PC-9 (cell line): ENCODE data around the gene STAB2. TPM values are rescaled to one million over a fixed set of nuclear protein-coding genes. Genes with fewer than 3 reads are reported as not detected.

Source experiments
- BruUV-seq: library from RNA; stranded (reverse); fragments of 400-500 nt; replicated peaks from 2 replicates; lab custom pipeline; 2021; lab: Mats Ljungman, UMichigan
- CTCF ChIA-PET: fragments of 300-600 bp; sonication (Branson Sonifier 250); formaldehyde crosslinking; loops from one replicate; lab custom pipeline; 2022; ENCODE audit warnings: antibody characterized with exemption; lab: Charles Lee
- POLR2A ChIA-PET: fragments of 300-600 bp; sonication (Branson Sonifier 250); formaldehyde crosslinking; loops from one replicate; lab custom pipeline; 2022; ENCODE audit warnings: antibody characterized with exemption; ENCODE audit not compliant: unreplicated experiment; lab: Charles Lee
- DNase-seq, 2 experiments: peaks; one replicate each; pipeline versions ENCODE4 v3.0.0 to v3.0.0-alpha.2; 2015 to 2022; ENCODE audit warnings: mixed read lengths in 1 of 2
- H2AFZ ChIP-seq: fragments of 200-600 bp; sonication (generic); 2 replicates; pipeline ENCODE4 v1.8.1; 2017; ENCODE audit warnings: antibody characterized with exemption
- H3F3A ChIP-seq: fragments of 200-600 bp; sonication (generic); 2 replicates; pipeline ENCODE4 v1.8.1; 2017; ENCODE audit warnings: antibody characterized with exemption, mild to moderate bottlenecking, low read depth; ENCODE audit not compliant: insufficient read depth
- H3K27ac ChIP-seq: fragments of 200-600 bp; sonication (generic); 2 replicates; pipeline ENCODE4 v1.6.1; 2016; ENCODE audit warnings: mixed run types
- H3K27me3 ChIP-seq: fragments of 200-600 bp; sonication (generic); 2 replicates; pipeline ENCODE4 v1.6.1; 2016; ENCODE audit warnings: low read depth, mixed run types; ENCODE audit not compliant: insufficient read depth
- H3K36me3 ChIP-seq: fragments of 200-600 bp; sonication (generic); 2 replicates; pipeline ENCODE4 v1.6.1; 2016; ENCODE audit warnings: low read depth, mixed run types
- H3K4me1 ChIP-seq: fragments of 200-600 bp; sonication (generic); replicated peaks from 2 replicates; pipeline ENCODE4 v1.6.1; 2016; ENCODE audit warnings: mixed run types; ENCODE audit not compliant: insufficient read depth
- H3K4me2 ChIP-seq: fragments of 200-600 bp; sonication (generic); 2 replicates; pipeline ENCODE4 v1.6.1; 2017; ENCODE audit warnings: mixed run types
- H3K4me3 ChIP-seq: fragments of 200-600 bp; sonication (generic); 2 replicates; pipeline ENCODE4 v1.6.1; 2016; ENCODE audit warnings: mixed run types
- H3K79me2 ChIP-seq: fragments of 200-600 bp; sonication (generic); 2 replicates; pipeline ENCODE4 v1.6.1; 2017; ENCODE audit warnings: low read depth, mixed run types
- H3K9me2 ChIP-seq: fragments of 200-600 bp; sonication (generic); 2 replicates; pipeline ENCODE4 v1.8.1; 2017; ENCODE audit warnings: mild to moderate bottlenecking; ENCODE audit not compliant: insufficient read depth
- H3K9me3 ChIP-seq: fragments of 200-600 bp; sonication (generic); 2 replicates; pipeline ENCODE4 v1.8.1; 2016; ENCODE audit warnings: low read depth; ENCODE audit not compliant: insufficient read depth
- H4K20me1 ChIP-seq: fragments of 200-600 bp; sonication (generic); 2 replicates; pipeline ENCODE4 v1.8.1; 2017; ENCODE audit not compliant: insufficient read depth
- EZH2 ChIP-seq: fragments of 200-600 bp; sonication (generic); IDR thresholded peaks from 2 replicates; pipeline ENCODE4 v1.8.0; 2017; ENCODE audit warnings: antibody characterized with exemption, low read depth
- intact Hi-C: fragments of 100-400 bp; cut with micrococcal nuclease; formaldehyde crosslinking; loops from one replicate; pipeline ENCODE4 v1.10.0; 2022; ENCODE audit not compliant: unreplicated experiment
- total RNA-seq: library from RNA; stranded (reverse); gene quantifications from 2 replicates; pipeline ENCODE4 v1.2.3, GENCODE V29; 2021
- TF ChIP-seq, protein P1 (sequence below): fragments of 200-600 bp; sonication (generic); conservative IDR thresholded peaks from 2 replicates; pipeline ENCODE4 v1.6.1; 2017; ENCODE audit warnings: mixed run types, antibody characterized with exemption, mild to moderate bottlenecking, moderate library complexity

The STAB2 gene
- total RNA-seq, 1 experiment from 2014 or later = not detected

- Histone ChIP-seq H4K20me1 (no peaks in the 10 kb centered on the region), H3K9me3 (no peaks in the 10 kb centered on the region; the same call in 1 of the 2 replicates), H3K27me3 (peaks cover 50% of the 10 kb centered on the region), H3K4me2 (no peak overlapping the region), H3K9me2 (no peaks in the 10 kb centered on the region), H3F3A (no peaks in the 10 kb centered on the region), H3K36me3 (no peaks in the 10 kb centered on the region), H3K79me2 (no peaks in the 10 kb centered on the region), H3K27ac (no peak overlapping the region), H3K4me1 (no peaks in the 10 kb centered on the region), H3K4me3 (no peak overlapping the region), H2AFZ (no peak overlapping the region)
- TF ChIP-seq, protein P1, sequence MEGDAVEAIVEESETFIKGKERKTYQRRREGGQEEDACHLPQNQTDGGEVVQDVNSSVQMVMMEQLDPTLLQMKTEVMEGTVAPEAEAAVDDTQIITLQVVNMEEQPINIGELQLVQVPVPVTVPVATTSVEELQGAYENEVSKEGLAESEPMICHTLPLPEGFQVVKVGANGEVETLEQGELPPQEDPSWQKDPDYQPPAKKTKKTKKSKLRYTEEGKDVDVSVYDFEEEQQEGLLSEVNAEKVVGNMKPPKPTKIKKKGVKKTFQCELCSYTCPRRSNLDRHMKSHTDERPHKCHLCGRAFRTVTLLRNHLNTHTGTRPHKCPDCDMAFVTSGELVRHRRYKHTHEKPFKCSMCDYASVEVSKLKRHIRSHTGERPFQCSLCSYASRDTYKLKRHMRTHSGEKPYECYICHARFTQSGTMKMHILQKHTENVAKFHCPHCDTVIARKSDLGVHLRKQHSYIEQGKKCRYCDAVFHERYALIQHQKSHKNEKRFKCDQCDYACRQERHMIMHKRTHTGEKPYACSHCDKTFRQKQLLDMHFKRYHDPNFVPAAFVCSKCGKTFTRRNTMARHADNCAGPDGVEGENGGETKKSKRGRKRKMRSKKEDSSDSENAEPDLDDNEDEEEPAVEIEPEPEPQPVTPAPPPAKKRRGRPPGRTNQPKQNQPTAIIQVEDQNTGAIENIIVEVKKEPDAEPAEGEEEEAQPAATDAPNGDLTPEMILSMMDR = no peak
- no peak for TF ChIP-seq EZH2
- POLR2A ChIA-PET = no interaction called here
- CTCF ChIA-PET = no interaction called here
- DNase-seq = no peak
- BruUV-seq = no TSS peak
- intact Hi-C loops = no loop called here
Measured at GRCh38 chr12:103696101-103696500, 109.0 kb downstream of the STAB2 start.

- no peak for TF ChIP-seq EZH2
- Histone ChIP-seq H3K4me2 (no peak overlapping the region), H4K20me1 (no peaks in the 10 kb centered on the region), H3K27ac (no peak overlapping the region), H2AFZ (no peak overlapping the region), H3K9me2 (no peaks in the 10 kb centered on the region), H3K27me3 (peaks cover 49% of the 10 kb centered on the region), H3K36me3 (no peaks in the 10 kb centered on the region), H3K9me3 (no peaks in the 10 kb centered on the region; the same call in 1 of the 2 replicates), H3K79me2 (no peaks in the 10 kb centered on the region), H3K4me3 (no peak overlapping the region), H3F3A (no peaks in the 10 kb centered on the region), H3K4me1 (no peaks in the 10 kb centered on the region)
- DNase-seq = no peak
- ChIA-PET POLR2A (no interaction called here), CTCF (no interaction called here)
- intact Hi-C loops = no loop called here
- no TSS peak for BruUV-seq
Measured at GRCh38 chr12:103697971-103698751, 111.1 kb downstream of the STAB2 start.

DNA sequence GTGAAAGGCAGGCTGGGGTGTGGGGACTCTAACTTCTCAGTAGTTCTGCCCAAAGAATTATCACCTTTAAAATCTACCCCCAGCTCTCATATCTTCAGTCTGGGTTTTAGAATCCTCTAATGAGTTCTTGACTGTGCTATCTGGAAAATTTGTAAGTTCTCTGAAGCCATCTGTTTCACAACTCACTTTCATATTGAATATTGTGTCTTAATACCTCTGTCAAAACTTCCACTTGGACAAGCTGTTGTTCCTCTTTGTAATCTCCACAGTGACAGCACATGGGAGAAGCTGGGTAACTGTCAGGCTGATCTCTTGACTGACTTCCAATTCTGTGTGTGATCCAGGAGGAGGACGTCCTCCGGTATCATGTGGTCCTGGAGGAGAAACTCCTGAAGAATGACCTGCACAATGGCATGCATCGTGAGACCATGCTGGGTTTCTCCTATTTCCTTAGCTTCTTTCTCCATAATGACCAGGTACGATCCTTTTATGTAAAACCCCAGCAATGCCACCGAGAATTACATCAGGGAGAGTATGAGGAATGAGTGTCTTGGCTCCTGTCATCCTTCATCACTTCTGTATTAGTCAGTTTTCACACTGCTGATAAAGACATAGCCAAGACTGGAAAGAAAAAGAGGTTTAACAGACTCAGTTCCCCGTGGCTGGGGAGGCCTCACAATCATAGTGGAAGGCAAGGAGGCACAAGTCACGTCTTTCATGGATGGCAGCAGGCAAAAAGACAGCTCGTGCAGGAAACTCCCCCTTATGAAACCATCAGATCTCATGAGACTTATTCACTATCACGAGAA is 111.9 kb downstream of the STAB2 start:
- intact Hi-C loops = no loop called here
- POLR2A ChIA-PET = no interaction called here
- Histone ChIP-seq H3K4me1 (no peaks in the 10 kb centered on the region), H2AFZ (no peak overlapping the region; the same call in 1 of the 2 replicates), H3K9me3 (no peaks in the 10 kb centered on the region; the same call in 1 of the 2 replicates), H3K9me2 (no peaks in the 10 kb centered on the region), H3K79me2 (no peaks in the 10 kb centered on the region), H4K20me1 (no peaks in the 10 kb centered on the region), H3K4me3 (no peak overlapping the region), H3K4me2 (no peak overlapping the region), H3K27ac (no peak overlapping the region), H3K27me3 (peaks cover 45% of the 10 kb centered on the region), H3F3A (no peaks in the 10 kb centered on the region), H3K36me3 (no peaks in the 10 kb centered on the region)
- no TSS peak for BruUV-seq
- DNase-seq = no peak
- CTCF ChIA-PET = no interaction called here
- TF ChIP-seq, protein P1 = no peak
- TF ChIP-seq EZH2 = no peak
